Measurements from ENCODE around the gene FDXACB1. TPM values are rescaled to one million over a fixed set of nuclear protein-coding genes. Genes with fewer than 3 reads are reported as not detected.

The FDXACB1 gene
- total RNA-seq, 1 donor from 2014 or later: 7.9 TPM

- Mint-ChIP-seq H3K4me3 (no peak overlapping the region), H3K4me1 (ENCODE audit: low read depth) (peaks cover 14% of the 10 kb centered on the region), H3K27me3 (ENCODE audit: insufficient read depth) (no peaks in the 10 kb centered on the region), H3K36me3 (ENCODE audit: low read depth) (peaks cover 44% of the 10 kb centered on the region), H3K27ac (no peak overlapping the region), H3K9me3 (no peaks in the 10 kb centered on the region)
- intact Hi-C loops (cut with micrococcal nuclease): no loop called here
- no peak for DNase-seq (ENCODE audit: low spot score)
These were observed 44.4 kb downstream of the FDXACB1 start for GRCh38 chr11:111834432-111835163.

- Mint-ChIP-seq H3K4me3 (no peak overlapping the region), H3K27me3 (ENCODE audit: insufficient read depth) (no peaks in the 10 kb centered on the region), H3K4me1 (ENCODE audit: low read depth) (peaks cover 23% of the 10 kb centered on the region), H3K36me3 (ENCODE audit: low read depth) (peaks cover 47% of the 10 kb centered on the region), H3K27ac (no peak overlapping the region), H3K9me3 (no peaks in the 10 kb centered on the region)
- no peak for DNase-seq (ENCODE audit: low spot score)
- intact Hi-C loops (cut with micrococcal nuclease): no loop called here
These were observed 45.4 kb downstream of the FDXACB1 start for GRCh38 chr11:111833524-111833923.

- DNase-seq (ENCODE audit: low spot score): no peak
- H3K4me1 Mint-ChIP-seq (ENCODE audit: low read depth): peaks cover 9% of the 10 kb centered on the region
- peaks cover 29% of the 10 kb centered on the region for H3K36me3 Mint-ChIP-seq (ENCODE audit: low read depth)
- H3K27ac Mint-ChIP-seq: no peak overlapping the region
- H3K4me3 Mint-ChIP-seq: no peak overlapping the region
- intact Hi-C loops (cut with micrococcal nuclease): no loop called here
- H3K27me3 Mint-ChIP-seq (ENCODE audit: insufficient read depth): no peaks in the 10 kb centered on the region
- H3K9me3 Mint-ChIP-seq: no peaks in the 10 kb centered on the region
These were observed 49.6 kb downstream of the FDXACB1 start for GRCh38 chr11:111829185-111829968.

GRCh38 chr11:111826322-111826950 lies 52.5 kb downstream of the FDXACB1 start:
- H3K4me1 Mint-ChIP-seq (ENCODE audit: low read depth): peaks cover 9% of the 10 kb centered on the region
- no peak for DNase-seq (ENCODE audit: low spot score)
- H3K27ac Mint-ChIP-seq: no peak overlapping the region
- H3K4me3 Mint-ChIP-seq: no peak overlapping the region
- intact Hi-C loops (cut with micrococcal nuclease): no loop called here
- peaks cover 23% of the 10 kb centered on the region for H3K36me3 Mint-ChIP-seq (ENCODE audit: low read depth)
- H3K9me3 Mint-ChIP-seq: no peaks in the 10 kb centered on the region
- no peaks in the 10 kb centered on the region for H3K27me3 Mint-ChIP-seq (ENCODE audit: insufficient read depth)

Other genes starting within 250 kb of the FDXACB1 start
- gene PPP2R1B, start 112.8 kb downstream of the FDXACB1 start, total RNA-seq: 58.1 and 61.4 TPM in 2 replicates
- gene ALG9, start 7.6 kb downstream of the FDXACB1 start, total RNA-seq: 29.3 and 31.8 TPM in 2 replicates
- 17.7 and 22.3 TPM in 2 replicates for gene CFAP68, start 376 bp upstream of the FDXACB1 start, total RNA-seq
- not detected in 2 replicates for gene CRYAB, start 32.6 kb upstream of the FDXACB1 start, total RNA-seq
- gene HSPB2, start 33.6 kb upstream of the FDXACB1 start, total RNA-seq: not detected in 2 replicates
- not detected in 2 replicates for gene C11orf52, start 39.7 kb upstream of the FDXACB1 start, total RNA-seq
- 15.2 and 16.0 TPM in 2 replicates for gene DIXDC1, start 58.2 kb upstream of the FDXACB1 start, total RNA-seq
- gene DLAT, start 146.2 kb upstream of the FDXACB1 start, total RNA-seq: 52.0 and 54.5 TPM in 2 replicates
- gene PIH1D2, start 194.9 kb upstream of the FDXACB1 start, total RNA-seq: 0.24 and 0.49 TPM in 2 replicates
- 29.1 and 33.0 TPM in 2 replicates for gene NKAPD1, start 195.1 kb upstream of the FDXACB1 start, total RNA-seq
- gene TIMM8B, start 207.6 kb upstream of the FDXACB1 start, total RNA-seq: 85.6 and 89.2 TPM in 2 replicates
- 95.4 and 98.0 TPM in 2 replicates for gene SDHD, start 207.7 kb upstream of the FDXACB1 start, total RNA-seq

All from activated T-helper 1 cell treated with anti-CD3 and anti-CD28 coated beads, Interleukin-12 subunit alpha, Interleukin-12 subunit beta, Interleukin-2, Interleukin-4 antibody, amounts not matched to agents 30 ng/mL and 10 ng/mL and 1 ng/mL, durations not matched to agents 14 hours and 24 hours and 36 hours (primary cell).